CD4-positive, CD25-positive, alpha-beta regulatory T cell (primary cell): ENCODE results near the gene GABRG3. TPM values are rescaled to one million over a fixed set of nuclear protein-coding genes. Genes with fewer than 3 reads are reported as not detected.

Experiments used
- ATAC-seq, 2 donors: fragments of 150-1000 bp; cut with Tn5 transposase; one replicate each; pipeline ENCODE4 v1.10.0; 2021; ENCODE audit warnings: low read depth in 2 of 2, moderate number of reproducible peaks in 2 of 2, moderate library complexity in 1 of 2
- DNase-seq, 3 donors: peaks; one replicate each; pipeline versions ENCODE4 v3.0.0 to v3.0.0-alpha.2; 2012 to 2022; ENCODE audit warnings: mixed read lengths in 1 of 3
- H3K27ac ChIP-seq: one replicate; pipeline ENCODE4 v1.7.0; 2013; ENCODE audit warnings: mild to moderate bottlenecking, low read length; ENCODE audit not compliant: insufficient read depth, poor library complexity, severe bottlenecking
- H3K27me3 ChIP-seq: one replicate; pipeline ENCODE4 v1.7.0; 2013; ENCODE audit warnings: low read length; ENCODE audit not compliant: control insufficient read depth, insufficient read depth
- H3K36me3 ChIP-seq: one replicate; pipeline ENCODE4 v1.7.0; 2013; ENCODE audit warnings: mild to moderate bottlenecking, low read length, moderate library complexity; ENCODE audit not compliant: control insufficient read depth, insufficient read depth
- H3K4me1 ChIP-seq: 2 replicates; pipeline ENCODE4 v1.7.0; 2013; ENCODE audit warnings: mild to moderate bottlenecking, low read length; ENCODE audit not compliant: insufficient read depth, control insufficient read depth, poor library complexity, severe bottlenecking
- H3K4me3 ChIP-seq: one replicate; pipeline ENCODE4 v1.7.0; 2013; ENCODE audit warnings: low read depth, mild to moderate bottlenecking, low read length, moderate library complexity
- H3K9me3 ChIP-seq, 2 experiments: 1 replicate in 1 of 2; 2 replicates in 1 of 2; pipeline ENCODE4 v1.7.0; 2013; ENCODE audit warnings: low read length in 2 of 2, mild to moderate bottlenecking in 1 of 2, moderate library complexity in 1 of 2; ENCODE audit not compliant: control insufficient read depth in 2 of 2
- H3K27ac Mint-ChIP-seq, 3 donors: one replicate each; pipeline ENCODE4 v1.8.0; 2020 to 2022; ENCODE audit warnings: mild to moderate bottlenecking in 3 of 3, mixed read lengths in 3 of 3, moderate library complexity in 2 of 3
- H3K27me3 Mint-ChIP-seq: one replicate; pipeline ENCODE4 v1.8.0; 2022; ENCODE audit warnings: mild to moderate bottlenecking, mixed read lengths
- H3K36me3 Mint-ChIP-seq: one replicate; pipeline ENCODE4 v1.8.0; 2020; ENCODE audit warnings: mixed read lengths
- H3K4me1 Mint-ChIP-seq, 4 donors: one replicate each; pipeline ENCODE4 v1.8.0; 2020 to 2022; ENCODE audit warnings: mixed read lengths in 4 of 4, mild to moderate bottlenecking in 1 of 4
- H3K4me3 Mint-ChIP-seq, 4 donors: one replicate each; pipeline ENCODE4 v1.8.0; 2020 to 2022; ENCODE audit warnings: mild to moderate bottlenecking in 4 of 4, mixed read lengths in 4 of 4, moderate library complexity in 3 of 4
- H3K9me3 Mint-ChIP-seq, 7 donors: one replicate each; pipeline ENCODE4 v1.8.0; 2020 to 2022; ENCODE audit warnings: mixed read lengths in 7 of 7, mild to moderate bottlenecking in 3 of 7, moderate library complexity in 2 of 7
- polyA plus RNA-seq, 4 donors: library from polyadenylated mRNA; unstranded; fragments of 300-500 nt; fragmentation: Illumina TruSeq; gene quantifications; one replicate each; pipeline ENCODE4 v1.2.3, GENCODE V29; 2021
- total RNA-seq: library from RNA; stranded (reverse); gene quantifications from one replicate; pipeline ENCODE4 v1.2.3, GENCODE V29; 2022

The GABRG3 gene
- total and polyA plus RNA-seq, 5 donors from 2014 or later: not detected

DNA sequence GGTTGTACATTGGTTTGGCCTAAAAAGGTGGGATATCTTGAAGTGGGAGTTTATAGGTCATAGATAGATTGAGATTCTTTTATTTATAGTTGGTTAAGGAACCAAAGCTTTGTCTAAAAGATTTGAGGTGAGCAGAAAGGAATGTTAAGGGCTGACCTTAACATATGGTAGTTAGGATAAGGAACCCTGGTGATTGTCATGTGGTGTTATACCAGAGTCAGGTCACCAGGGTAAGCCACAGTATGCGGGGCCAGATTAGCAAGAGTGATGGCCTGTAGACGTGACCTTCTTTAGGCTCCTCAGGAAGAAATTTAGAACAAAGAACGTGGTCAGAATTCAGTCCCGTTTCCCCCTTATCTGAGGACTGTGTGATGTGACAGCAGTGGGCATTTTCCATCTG is 249.2 kb downstream of the GABRG3 start:
- DNase-seq (no peak), ATAC-seq (no peak)
- H3K27ac ChIP-seq: no peak overlapping the region
- no peaks in the 10 kb centered on the region for H3K4me1 ChIP-seq
- H3K9me3 Mint-ChIP-seq: peaks cover 1 to 24% (median 12%) of the 10 kb centered on the region in 7 donors
- H3K27ac Mint-ChIP-seq: no peak overlapping the region
- H3K27me3 Mint-ChIP-seq: no peaks in the 10 kb centered on the region
- no peaks in the 10 kb centered on the region for H3K4me1 Mint-ChIP-seq
- no peak overlapping the region for H3K4me3 ChIP-seq
- H3K9me3 ChIP-seq: no peaks in the 10 kb centered on the region
- no peak overlapping the region for H3K4me3 Mint-ChIP-seq
- H3K36me3 ChIP-seq: no peaks in the 10 kb centered on the region
- H3K27me3 ChIP-seq: no peaks in the 10 kb centered on the region
- no peaks in the 10 kb centered on the region for H3K36me3 Mint-ChIP-seq

DNA sequence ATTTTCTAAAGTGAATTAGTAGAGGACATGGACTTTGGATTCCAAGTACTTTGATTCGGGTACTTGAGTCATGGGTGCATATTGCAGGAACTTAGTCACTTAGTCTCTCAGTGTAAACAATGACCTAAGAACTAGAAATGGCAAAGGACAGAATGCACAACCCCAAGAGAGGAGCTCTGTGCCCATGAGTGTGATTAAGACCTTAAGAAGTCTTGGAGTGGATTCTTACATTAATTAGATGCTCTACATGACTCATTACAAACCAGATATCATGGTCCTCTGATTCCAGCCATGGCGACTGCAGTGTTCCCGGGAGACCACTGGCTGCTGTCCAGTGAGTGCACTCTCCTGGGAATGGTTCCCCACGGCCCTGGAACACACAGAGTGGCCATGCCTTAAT is 251.5 kb downstream of the GABRG3 start:
- no peak overlapping the region for H3K4me3 Mint-ChIP-seq
- no peaks in the 10 kb centered on the region for H3K36me3 Mint-ChIP-seq
- Histone ChIP-seq H3K4me3 (no peak overlapping the region), H3K36me3 (no peaks in the 10 kb centered on the region), H3K27me3 (no peaks in the 10 kb centered on the region), H3K9me3 (peaks cover 0 to 8% of the 10 kb centered on the region in 2 experiments), H3K4me1 (no peaks in the 10 kb centered on the region), H3K27ac (no peak overlapping the region)
- no peak for DNase-seq
- no peaks in the 10 kb centered on the region for H3K27me3 Mint-ChIP-seq
- no peaks in the 10 kb centered on the region for H3K4me1 Mint-ChIP-seq
- no peak for ATAC-seq
- H3K27ac Mint-ChIP-seq: no peak overlapping the region
- peaks cover 1 to 24% (median 11%) of the 10 kb centered on the region in 7 donors for H3K9me3 Mint-ChIP-seq

DNA sequence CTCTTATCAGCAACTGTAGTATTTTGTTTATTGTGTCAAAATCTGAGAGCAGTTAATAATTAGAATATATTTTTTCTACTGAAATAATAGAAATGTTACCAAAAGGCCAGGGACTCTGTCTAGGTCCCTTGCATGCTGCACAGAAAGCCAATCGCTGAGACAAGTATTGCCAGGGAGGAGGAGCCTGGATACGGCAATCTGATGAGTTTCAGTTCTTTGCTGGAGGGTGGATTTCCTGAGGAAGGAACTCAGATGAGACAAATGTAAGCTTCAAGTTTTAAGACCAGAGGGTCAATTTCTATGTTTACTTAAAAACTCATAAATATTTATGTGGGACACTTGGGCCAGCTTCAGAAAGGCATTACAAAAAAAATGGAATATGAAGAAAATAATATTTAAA is 252.2 kb downstream of the GABRG3 start:
- Mint-ChIP-seq H3K9me3 (peaks cover 3 to 23% (median 8%) of the 10 kb centered on the region in 7 donors), H3K27ac (no peak overlapping the region), H3K36me3 (no peaks in the 10 kb centered on the region), H3K4me3 (no peak overlapping the region), H3K4me1 (no peaks in the 10 kb centered on the region), H3K27me3 (no peaks in the 10 kb centered on the region)
- Histone ChIP-seq H3K4me1 (no peaks in the 10 kb centered on the region), H3K9me3 (peaks cover 1 to 8% of the 10 kb centered on the region in 2 experiments), H3K36me3 (no peaks in the 10 kb centered on the region), H3K27ac (no peak overlapping the region), H3K4me3 (no peak overlapping the region), H3K27me3 (no peaks in the 10 kb centered on the region)
- no peak for DNase-seq
- no peak for ATAC-seq

DNA sequence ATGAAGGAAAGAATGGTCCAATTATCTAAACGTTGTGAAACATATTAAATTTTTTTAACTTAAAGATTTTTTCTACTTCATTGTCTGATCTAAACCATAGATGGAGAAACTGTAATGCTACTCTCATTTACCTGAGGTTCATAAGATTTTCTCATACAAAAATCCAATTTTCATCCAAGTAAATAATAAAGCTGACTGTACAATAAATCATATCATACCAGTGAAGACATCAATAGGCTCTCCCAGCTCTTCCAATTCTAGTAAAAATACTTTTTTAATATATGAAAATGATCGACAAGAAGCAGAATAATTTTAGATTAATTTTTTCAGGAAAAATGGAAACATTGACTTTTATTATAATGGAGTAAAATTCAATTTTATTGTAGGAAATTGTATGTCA is 260.8 kb downstream of the GABRG3 start:
- Histone ChIP-seq H3K36me3 (no peaks in the 10 kb centered on the region), H3K27ac (no peak overlapping the region), H3K27me3 (no peaks in the 10 kb centered on the region), H3K9me3 (peaks cover 0 to 2% of the 10 kb centered on the region in 2 experiments), H3K4me1 (no peaks in the 10 kb centered on the region), H3K4me3 (no peak overlapping the region)
- Mint-ChIP-seq H3K4me3 (no peak overlapping the region), H3K27ac (no peak overlapping the region), H3K9me3 (peaks cover 2 to 8% (median 5%) of the 10 kb centered on the region in 7 donors), H3K36me3 (no peaks in the 10 kb centered on the region), H3K27me3 (no peaks in the 10 kb centered on the region), H3K4me1 (no peaks in the 10 kb centered on the region)
- no peak for ATAC-seq
- DNase-seq: no peak

DNA sequence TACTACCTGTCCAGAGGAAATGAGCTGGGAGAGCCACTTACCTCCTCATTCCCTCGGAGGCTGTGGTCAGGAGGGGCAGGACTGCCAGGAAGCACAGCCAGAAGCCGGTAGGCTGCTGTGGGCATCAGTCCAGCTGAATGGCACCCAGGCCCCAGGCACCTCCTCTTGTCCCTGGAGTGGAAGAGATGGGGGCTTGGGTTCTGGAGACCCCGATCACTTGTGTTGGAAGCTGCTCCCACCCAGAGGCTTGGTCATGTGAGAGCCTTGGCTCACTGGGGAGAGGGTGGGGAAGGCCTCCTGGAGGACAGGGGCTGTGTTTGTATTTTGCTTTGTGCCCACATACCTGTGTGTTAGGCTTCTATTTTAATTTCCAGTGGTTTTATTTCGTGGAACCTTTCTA is 261.9 kb downstream of the GABRG3 start:
- no peak overlapping the region for H3K27ac Mint-ChIP-seq
- Histone ChIP-seq H3K4me3 (no peak overlapping the region), H3K9me3 (peaks cover 0 to 2% of the 10 kb centered on the region in 2 experiments), H3K27me3 (no peaks in the 10 kb centered on the region), H3K36me3 (no peaks in the 10 kb centered on the region), H3K4me1 (no peaks in the 10 kb centered on the region), H3K27ac (no peak overlapping the region)
- no peak for ATAC-seq
- no peak overlapping the region for H3K4me3 Mint-ChIP-seq
- peaks cover 2 to 11% (median 6%) of the 10 kb centered on the region in 7 donors for H3K9me3 Mint-ChIP-seq
- no peak for DNase-seq
- no peaks in the 10 kb centered on the region for H3K4me1 Mint-ChIP-seq
- H3K36me3 Mint-ChIP-seq: no peaks in the 10 kb centered on the region
- no peaks in the 10 kb centered on the region for H3K27me3 Mint-ChIP-seq

DNA sequence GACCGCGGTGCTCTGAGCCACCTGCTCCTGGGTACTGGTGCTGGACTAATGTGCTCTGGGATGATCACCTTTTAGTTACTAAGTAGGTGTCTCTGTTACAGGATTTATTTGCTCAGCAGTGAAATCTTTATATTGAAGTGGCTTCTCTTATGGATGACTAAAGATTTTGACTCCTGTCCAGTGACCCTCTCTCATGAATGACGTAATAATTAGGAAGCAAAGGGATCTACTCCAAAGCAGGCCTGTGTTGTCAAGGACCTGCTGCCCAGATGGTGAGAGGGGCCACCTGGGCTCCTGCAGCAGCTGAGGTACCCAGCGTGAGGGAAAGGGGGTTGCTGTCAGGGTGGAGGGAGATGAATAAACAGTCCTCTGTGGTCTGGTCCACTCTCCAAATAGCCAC is 263.6 kb downstream of the GABRG3 start:
- no peak for ATAC-seq
- Mint-ChIP-seq H3K4me3 (no peak overlapping the region), H3K36me3 (no peaks in the 10 kb centered on the region)

DNA sequence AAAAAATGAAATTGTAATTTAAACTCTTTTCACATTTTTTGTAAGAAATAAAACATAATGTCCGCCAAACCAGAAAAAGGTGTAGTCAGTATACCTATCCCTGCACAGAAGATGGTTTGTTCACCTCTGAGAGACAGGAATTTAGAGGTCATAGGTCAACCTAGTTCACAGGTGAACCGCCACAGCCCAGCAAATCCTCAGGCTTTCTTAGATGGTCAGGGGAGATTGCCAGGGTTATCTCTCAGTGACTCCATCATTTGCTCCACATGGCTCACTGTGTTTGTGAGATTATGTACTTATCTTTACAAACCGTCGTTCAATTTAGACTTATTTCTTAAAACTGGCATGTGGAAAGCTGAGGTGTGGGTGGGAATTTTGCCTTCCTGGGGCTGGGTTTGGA is 264.2 kb downstream of the GABRG3 start:
- H3K27me3 Mint-ChIP-seq: no peaks in the 10 kb centered on the region
- H3K36me3 Mint-ChIP-seq: no peaks in the 10 kb centered on the region
- no peak overlapping the region for H3K27ac Mint-ChIP-seq
- Histone ChIP-seq H3K9me3 (no peaks in the 10 kb centered on the region), H3K27ac (no peak overlapping the region), H3K4me3 (no peak overlapping the region), H3K4me1 (no peaks in the 10 kb centered on the region), H3K36me3 (no peaks in the 10 kb centered on the region), H3K27me3 (no peaks in the 10 kb centered on the region)
- H3K4me3 Mint-ChIP-seq: no peak overlapping the region
- H3K4me1 Mint-ChIP-seq: no peaks in the 10 kb centered on the region
- H3K9me3 Mint-ChIP-seq: peaks cover 0 to 7% (median 2%) of the 10 kb centered on the region in 7 donors
- DNase-seq (no peak), ATAC-seq (no peak)

More for the DNA sequence above, 263.6 kb downstream of the GABRG3 start:
- H3K9me3 ChIP-seq: no peaks in the 10 kb centered on the region
- no peak overlapping the region for H3K27ac ChIP-seq
- no peak overlapping the region for H3K27ac Mint-ChIP-seq
- H3K4me3 ChIP-seq: no peak overlapping the region
- DNase-seq: no peak
- H3K4me1 ChIP-seq: no peaks in the 10 kb centered on the region
- no peaks in the 10 kb centered on the region for H3K27me3 Mint-ChIP-seq
- H3K9me3 Mint-ChIP-seq: peaks cover 0 to 7% (median 3%) of the 10 kb centered on the region in 7 donors
- no peaks in the 10 kb centered on the region for H3K4me1 Mint-ChIP-seq
- H3K27me3 ChIP-seq: no peaks in the 10 kb centered on the region
- no peaks in the 10 kb centered on the region for H3K36me3 ChIP-seq

DNA sequence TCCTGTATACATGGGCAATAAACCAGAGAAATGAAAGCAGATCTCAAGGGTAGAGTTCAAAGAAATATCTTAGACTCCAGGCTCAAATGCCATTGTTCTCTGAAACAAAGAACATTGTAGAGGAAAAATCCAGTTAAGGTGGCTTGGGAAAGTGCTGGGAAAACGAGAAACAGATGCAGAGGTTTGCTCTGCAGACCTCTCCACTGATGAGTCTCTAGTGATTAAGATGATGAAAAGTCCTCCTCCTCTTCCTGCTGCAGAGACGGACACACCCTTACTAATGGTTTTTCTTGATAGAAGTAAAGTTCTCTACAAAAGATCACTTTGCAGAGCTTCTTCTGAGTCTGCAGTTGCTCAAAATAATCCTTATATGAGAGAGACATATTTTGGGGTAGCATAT is 264.7 kb downstream of the GABRG3 start:
- Mint-ChIP-seq H3K4me3 (no peak overlapping the region), H3K9me3 (peaks cover 0 to 7% (median 2%) of the 10 kb centered on the region in 7 donors), H3K27ac (no peak overlapping the region), H3K4me1 (no peaks in the 10 kb centered on the region), H3K27me3 (no peaks in the 10 kb centered on the region), H3K36me3 (no peaks in the 10 kb centered on the region)
- ATAC-seq (no peak), DNase-seq (no peak)
- H3K36me3 ChIP-seq: no peaks in the 10 kb centered on the region
- H3K4me3 ChIP-seq: no peak overlapping the region
- H3K27me3 ChIP-seq: no peaks in the 10 kb centered on the region
- H3K9me3 ChIP-seq: no peaks in the 10 kb centered on the region
- no peak overlapping the region for H3K27ac ChIP-seq
- H3K4me1 ChIP-seq: no peaks in the 10 kb centered on the region
